Measurements from ENCODE around the gene MPO.

DNA sequence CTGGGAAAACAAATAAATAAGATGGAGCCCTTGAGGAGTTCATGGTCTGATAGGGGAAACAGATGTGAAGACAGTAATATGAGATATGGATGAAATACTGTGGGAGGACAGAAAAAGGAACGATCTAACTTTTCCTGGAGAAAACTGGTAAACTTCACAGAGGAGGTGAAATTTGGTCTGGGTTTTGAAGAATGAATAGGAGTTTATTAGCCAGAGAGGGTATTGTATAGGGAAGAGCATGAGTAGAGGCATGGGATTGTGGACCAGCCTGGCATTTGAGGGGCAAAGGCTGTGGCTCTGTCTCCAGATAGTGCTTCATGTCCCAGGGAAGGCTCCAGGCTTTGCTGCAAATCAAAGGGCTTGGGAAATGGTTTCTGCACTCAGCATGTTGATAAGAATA is 40.7 kb downstream of the MPO start:
- TF ChIP-seq, protein P1, sequence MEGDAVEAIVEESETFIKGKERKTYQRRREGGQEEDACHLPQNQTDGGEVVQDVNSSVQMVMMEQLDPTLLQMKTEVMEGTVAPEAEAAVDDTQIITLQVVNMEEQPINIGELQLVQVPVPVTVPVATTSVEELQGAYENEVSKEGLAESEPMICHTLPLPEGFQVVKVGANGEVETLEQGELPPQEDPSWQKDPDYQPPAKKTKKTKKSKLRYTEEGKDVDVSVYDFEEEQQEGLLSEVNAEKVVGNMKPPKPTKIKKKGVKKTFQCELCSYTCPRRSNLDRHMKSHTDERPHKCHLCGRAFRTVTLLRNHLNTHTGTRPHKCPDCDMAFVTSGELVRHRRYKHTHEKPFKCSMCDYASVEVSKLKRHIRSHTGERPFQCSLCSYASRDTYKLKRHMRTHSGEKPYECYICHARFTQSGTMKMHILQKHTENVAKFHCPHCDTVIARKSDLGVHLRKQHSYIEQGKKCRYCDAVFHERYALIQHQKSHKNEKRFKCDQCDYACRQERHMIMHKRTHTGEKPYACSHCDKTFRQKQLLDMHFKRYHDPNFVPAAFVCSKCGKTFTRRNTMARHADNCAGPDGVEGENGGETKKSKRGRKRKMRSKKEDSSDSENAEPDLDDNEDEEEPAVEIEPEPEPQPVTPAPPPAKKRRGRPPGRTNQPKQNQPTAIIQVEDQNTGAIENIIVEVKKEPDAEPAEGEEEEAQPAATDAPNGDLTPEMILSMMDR (IDR thresholded peaks at IDR 0.05) = no peak
- no peak for TF ChIP-seq REST (IDR thresholded peaks at IDR 0.05)

Data from A549 (cell line).